Gastroesophageal sphincter (tissue), 3 donors: ENCODE measurements around the gene TCF12.

Experiments
- EP300 ChIP-seq: sonication (generic); formaldehyde crosslinking; IDR thresholded peaks from one replicate; pipeline ENCODE4 v1.6.1; 2017; ENCODE audit warnings: antibody characterized with exemption, mild to moderate bottlenecking
- POLR2A ChIP-seq, 2 donors: fragments of 450-650 bp; IDR thresholded peaks; one replicate each; pipeline ENCODE4 v1.6.1; 2017; ENCODE audit warnings: antibody characterized with exemption in 2 of 2, mild to moderate bottlenecking in 2 of 2, moderate library complexity in 1 of 2
- POLR2AphosphoS5 ChIP-seq: sonication (generic); formaldehyde crosslinking; IDR thresholded peaks from one replicate; pipeline ENCODE4 v1.6.1; 2017; ENCODE audit warnings: antibody characterized with exemption
- TF ChIP-seq, protein P1 (sequence below), 4 experiments: fragments of 200-600 bp in 2 of 4; fragments of 450-650 bp in 2 of 4; sonication (generic) in 1 of 4; IDR thresholded peaks; one replicate each; pipeline ENCODE4 v1.5.1; 2017 to 2019; ENCODE audit warnings: antibody characterized with exemption in 4 of 4, mild to moderate bottlenecking in 2 of 4, moderate library complexity in 2 of 4

DNA sequence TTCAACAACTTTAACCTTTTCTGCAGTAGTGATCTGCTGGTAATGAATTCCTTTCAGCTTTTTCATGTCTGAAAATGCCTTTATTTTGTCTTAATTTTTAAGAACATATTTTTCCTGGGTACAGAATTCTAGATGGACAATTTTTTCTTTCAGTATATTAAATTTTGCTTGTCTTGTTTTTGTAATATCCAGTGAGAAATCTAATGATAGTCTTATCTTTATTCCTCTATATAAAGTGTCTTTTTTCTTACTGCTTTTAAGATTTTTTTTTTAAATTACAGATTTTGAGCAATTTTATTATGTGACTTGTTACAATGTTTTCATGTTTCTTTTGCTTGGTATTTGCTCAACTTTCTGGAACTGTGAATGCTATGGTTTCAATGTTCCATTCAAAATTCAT, 38.1 kb downstream of the TCF12 start:
- TF ChIP-seq, protein P1, sequence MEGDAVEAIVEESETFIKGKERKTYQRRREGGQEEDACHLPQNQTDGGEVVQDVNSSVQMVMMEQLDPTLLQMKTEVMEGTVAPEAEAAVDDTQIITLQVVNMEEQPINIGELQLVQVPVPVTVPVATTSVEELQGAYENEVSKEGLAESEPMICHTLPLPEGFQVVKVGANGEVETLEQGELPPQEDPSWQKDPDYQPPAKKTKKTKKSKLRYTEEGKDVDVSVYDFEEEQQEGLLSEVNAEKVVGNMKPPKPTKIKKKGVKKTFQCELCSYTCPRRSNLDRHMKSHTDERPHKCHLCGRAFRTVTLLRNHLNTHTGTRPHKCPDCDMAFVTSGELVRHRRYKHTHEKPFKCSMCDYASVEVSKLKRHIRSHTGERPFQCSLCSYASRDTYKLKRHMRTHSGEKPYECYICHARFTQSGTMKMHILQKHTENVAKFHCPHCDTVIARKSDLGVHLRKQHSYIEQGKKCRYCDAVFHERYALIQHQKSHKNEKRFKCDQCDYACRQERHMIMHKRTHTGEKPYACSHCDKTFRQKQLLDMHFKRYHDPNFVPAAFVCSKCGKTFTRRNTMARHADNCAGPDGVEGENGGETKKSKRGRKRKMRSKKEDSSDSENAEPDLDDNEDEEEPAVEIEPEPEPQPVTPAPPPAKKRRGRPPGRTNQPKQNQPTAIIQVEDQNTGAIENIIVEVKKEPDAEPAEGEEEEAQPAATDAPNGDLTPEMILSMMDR (IDR thresholded peaks at IDR 0.05) = no peak
- TF ChIP-seq POLR2A (IDR thresholded peaks at IDR 0.05) (no peak), POLR2AphosphoS5 (no peak), EP300 (no peak)
